CD14-positive monocyte (primary cell): ENCODE measurements around the gene NKD2. TPM values are rescaled to one million over a fixed set of nuclear protein-coding genes. Genes with fewer than 3 reads are reported as not detected.

Experiments used
- DNase-seq, 3 donors: peaks; one replicate each; pipeline ENCODE4 v3.0.0-alpha.2; 2011 to 2022
- H2AFZ ChIP-seq: 2 replicates; pipeline ENCODE4 v1.6.0; 2012; ENCODE audit warnings: mild to moderate bottlenecking, low read depth, low read length, inconsistent platforms; ENCODE audit not compliant: insufficient read depth, poor library complexity, severe bottlenecking
- H3K27ac ChIP-seq, 2 donors: 1 replicate in 1 of 2; 2 replicates in 1 of 2; pipeline ENCODE4 v1.5.1; 2012 to 2013; ENCODE audit warnings: low read length in 2 of 2, control low read depth in 1 of 2, inconsistent platforms in 1 of 2, low read depth in 1 of 2, mild to moderate bottlenecking in 1 of 2
- H3K27me3 ChIP-seq, 2 donors: one replicate each; pipeline versions ENCODE4 v1.6.0 to v1.6.1; 2011 to 2013; ENCODE audit warnings: low read length in 2 of 2; ENCODE audit not compliant: control insufficient read depth in 2 of 2, insufficient read depth in 2 of 2
- H3K36me3 ChIP-seq, 2 donors: replicated peaks in 1 of 2; 1 replicate in 1 of 2; 2 replicates in 1 of 2; pipeline versions ENCODE4 v1.5.1 to v1.6.1; 2012 to 2013; ENCODE audit warnings: low read length in 2 of 2, control low read depth in 1 of 2, inconsistent platforms in 1 of 2, mild to moderate bottlenecking in 1 of 2; ENCODE audit not compliant: insufficient read depth in 2 of 2, control insufficient read depth in 1 of 2
- H3K4me1 ChIP-seq, 2 donors: 1 replicate in 1 of 2; 2 replicates in 1 of 2; pipeline versions ENCODE4 v1.5.1 to v1.6.1; 2012 to 2013; ENCODE audit warnings: low read length in 2 of 2, control low read depth in 1 of 2, inconsistent platforms in 1 of 2, mild to moderate bottlenecking in 1 of 2, moderate library complexity in 1 of 2; ENCODE audit not compliant: insufficient read depth in 2 of 2, control insufficient read depth in 1 of 2
- H3K4me2 ChIP-seq: replicated peaks from 2 replicates; pipeline ENCODE3; 2012; ENCODE audit warnings: low read length, moderate library complexity, mild to moderate bottlenecking; ENCODE audit not compliant: poor library complexity, severe bottlenecking; ENCODE audit errors: extremely low read depth
- H3K4me3 ChIP-seq, 3 experiments: fragments of 200-600 bp in 1 of 3; sonication (generic) in 1 of 3; replicated peaks in 1 of 3; 1 replicate in 2 of 3; 2 replicates in 1 of 3; pipeline ENCODE4 v1.5.1; 2011 to 2013; ENCODE audit warnings: low read length in 3 of 3, mild to moderate bottlenecking in 3 of 3, control low read depth in 2 of 3, low read depth in 2 of 3, inconsistent platforms in 1 of 3, moderate library complexity in 1 of 3
- H3K79me2 ChIP-seq: 2 replicates; pipeline ENCODE4 v1.6.0; 2012; ENCODE audit warnings: mild to moderate bottlenecking, control low read depth, inconsistent platforms, low read length, moderate library complexity; ENCODE audit not compliant: insufficient read depth
- H3K9ac ChIP-seq: 2 replicates; pipeline ENCODE4 v1.6.0; 2017; ENCODE audit warnings: low read length, mild to moderate bottlenecking; ENCODE audit not compliant: insufficient read depth, poor library complexity, severe bottlenecking
- H3K9me3 ChIP-seq, 2 donors: replicated peaks in 1 of 2; 1 replicate in 1 of 2; 2 replicates in 1 of 2; pipeline versions ENCODE4 v1.5.1 to v1.6.1; 2012 to 2013; ENCODE audit warnings: low read length in 2 of 2, control low read depth in 1 of 2; ENCODE audit not compliant: control insufficient read depth in 1 of 2, insufficient read depth in 1 of 2
- H4K20me1 ChIP-seq: 2 replicates; pipeline ENCODE4 v1.6.0; 2012; ENCODE audit warnings: mild to moderate bottlenecking, low read length, control low read depth, moderate library complexity; ENCODE audit not compliant: insufficient read depth
- H3K27ac Mint-ChIP-seq, 7 donors: one replicate each; pipeline ENCODE4 v1.8.0; 2020; ENCODE audit warnings: mild to moderate bottlenecking in 7 of 7, mixed read lengths in 7 of 7, moderate library complexity in 6 of 7, inconsistent platforms in 2 of 7
- H3K27me3 Mint-ChIP-seq, 3 donors: one replicate each; pipeline ENCODE4 v1.8.0; 2021 to 2022; ENCODE audit warnings: low read depth in 3 of 3, mild to moderate bottlenecking in 3 of 3, mixed read lengths in 3 of 3, moderate library complexity in 3 of 3, inconsistent platforms in 1 of 3
- H3K36me3 Mint-ChIP-seq, 2 donors: one replicate each; pipeline ENCODE4 v1.8.0; 2020; ENCODE audit warnings: mixed read lengths in 2 of 2, inconsistent platforms in 1 of 2, mild to moderate bottlenecking in 1 of 2
- H3K4me1 Mint-ChIP-seq: one replicate; pipeline ENCODE4 v1.8.0; 2020; ENCODE audit warnings: mild to moderate bottlenecking, mixed read lengths
- H3K4me3 Mint-ChIP-seq, 2 donors: one replicate each; pipeline ENCODE4 v1.8.0; 2020; ENCODE audit warnings: mild to moderate bottlenecking in 2 of 2, mixed read lengths in 2 of 2, moderate library complexity in 1 of 2
- H3K9me3 Mint-ChIP-seq, 7 donors: one replicate each; pipeline ENCODE4 v1.8.0; 2020 to 2022; ENCODE audit warnings: mixed read lengths in 7 of 7, mild to moderate bottlenecking in 6 of 7, moderate library complexity in 6 of 7, inconsistent platforms in 2 of 7
- CTCF ChIP-seq: fragments of 200-600 bp; IDR thresholded peaks from one replicate; pipeline ENCODE4 v1.8.0; 2022; ENCODE audit warnings: antibody characterized with exemption, mild to moderate bottlenecking
- WGBS: methylation state at CpG from one replicate; pipeline ENCODE4 v1.1.5; 2013; ENCODE audit warnings: missing lambda C conversion rate; ENCODE audit not compliant: insufficient coverage; 5-methylcytosine and 5-hydroxymethylcytosine counted together
- intact Hi-C, 2 donors: fragments of 100-400 bp; cut with micrococcal nuclease; formaldehyde crosslinking; loops; one replicate each; pipeline versions ENCODE4 v1.15.0 to v1.15.1; 2023
- polyA plus RNA-seq, 3 donors: library from polyadenylated mRNA; depleted of rRNA in 1 of 3; unstranded in 2 of 3; stranded (reverse) in 1 of 3; fragments of 300-500 nt in 2 of 3; fragments of >200 nt in 1 of 3; fragmentation: Illumina TruSeq in 2 of 3; gene quantifications; 1 replicate in 2 of 3; 2 replicates in 1 of 3; pipeline ENCODE4 v1.2.3, GENCODE V29; 2012 to 2021

The NKD2 gene
- polyA plus RNA-seq, 3 donors = not detected

GRCh38 chr5:1012900-1013237 is 4.3 kb downstream of the NKD2 start:
- Histone ChIP-seq H3K4me3 (no peak overlapping the region), H3K9me3 (no peaks in the 10 kb centered on the region), H3K4me1 (no peaks in the 10 kb centered on the region), H3K27ac (no peak overlapping the region), H3K4me2 (no peak overlapping the region), H4K20me1 (no peaks in the 10 kb centered on the region), H3K27me3 (peaks cover 0 to 26% of the 10 kb centered on the region in 2 donors), H3K79me2 (no peaks in the 10 kb centered on the region), H3K9ac (no peak overlapping the region), H2AFZ (no peak overlapping the region), H3K36me3 (no peaks in the 10 kb centered on the region)
- no peak for DNase-seq
- H3K4me3 Mint-ChIP-seq = no peak overlapping the region
- H3K4me1 Mint-ChIP-seq = no peaks in the 10 kb centered on the region
- peaks cover 0 to 6% (median 3%) of the 10 kb centered on the region in 7 donors for H3K9me3 Mint-ChIP-seq
- H3K27me3 Mint-ChIP-seq = peaks cover 23 to 40% (median 30%) of the 10 kb centered on the region in 3 donors
- H3K36me3 Mint-ChIP-seq = no peaks in the 10 kb centered on the region
- intact Hi-C loops = no loop called here
- no peak overlapping the region for H3K27ac Mint-ChIP-seq
- TF ChIP-seq CTCF = no peak
- 96% methylated on average over 7 of the region's 7 CpGs for WGBS

GRCh38 chr5:1013238-1013947 is 4.8 kb downstream of the NKD2 start:
- H3K36me3 Mint-ChIP-seq = no peaks in the 10 kb centered on the region
- no peaks in the 10 kb centered on the region for H3K36me3 ChIP-seq

More at GRCh38 chr5:1013238-1013947, 4.8 kb downstream of the NKD2 start:
- TF ChIP-seq CTCF = no peak
- H2AFZ ChIP-seq = no peak overlapping the region
- no peak for DNase-seq
- Mint-ChIP-seq H3K4me3 (no peak overlapping the region), H3K27ac (no peak overlapping the region), H3K9me3 (peaks cover 0 to 6% (median 3%) of the 10 kb centered on the region in 7 donors), H3K27me3 (peaks cover 17 to 35% (median 24%) of the 10 kb centered on the region in 3 donors), H3K4me1 (no peaks in the 10 kb centered on the region)
- H4K20me1 ChIP-seq = no peaks in the 10 kb centered on the region
- H3K4me2 ChIP-seq = no peak overlapping the region
- H3K79me2 ChIP-seq = no peaks in the 10 kb centered on the region
- H3K27ac ChIP-seq = no peak overlapping the region
- no peak overlapping the region for H3K9ac ChIP-seq
- intact Hi-C loops = no loop called here
- 92% methylated on average over 19 of the region's 19 CpGs for WGBS
- peaks cover 0 to 20% of the 10 kb centered on the region in 2 donors for H3K27me3 ChIP-seq
- H3K9me3 ChIP-seq = no peaks in the 10 kb centered on the region
- H3K4me1 ChIP-seq = no peaks in the 10 kb centered on the region
- no peak overlapping the region for H3K4me3 ChIP-seq
